H9 (cell line): ENCODE results near the gene KRTAP26-1. TPM values are rescaled to one million over a fixed set of nuclear protein-coding genes. Genes with fewer than 3 reads are reported as not detected.

Experiments used
- DNase-seq: peaks from one replicate; pipeline ENCODE4 v3.0.0-alpha.2; 2017
- H2AFZ ChIP-seq: one replicate; pipeline ENCODE4 v1.6.1; 2013; ENCODE audit warnings: mild to moderate bottlenecking, low read length, control low read depth, moderate library complexity
- H2AK5ac ChIP-seq: 2 replicates; pipeline ENCODE4 v1.6.1; 2013; ENCODE audit warnings: low read length, control low read depth, mixed read lengths; ENCODE audit not compliant: insufficient read length
- H2BK120ac ChIP-seq: one replicate; pipeline ENCODE4 v1.6.1; 2013; ENCODE audit warnings: low read depth, mild to moderate bottlenecking, low read length, control low read depth, inconsistent platforms; ENCODE audit not compliant: poor library complexity, severe bottlenecking
- H2BK12ac ChIP-seq: 2 replicates; pipeline ENCODE4 v1.6.1; 2013; ENCODE audit warnings: low read length, control low read depth, mixed read lengths, low read depth; ENCODE audit not compliant: insufficient read length
- H2BK15ac ChIP-seq: 2 replicates; pipeline ENCODE4 v1.6.1; 2013; ENCODE audit warnings: low read depth, low read length, control low read depth
- H2BK20ac ChIP-seq: one replicate; pipeline ENCODE4 v1.6.1; 2013; ENCODE audit warnings: low read depth, mild to moderate bottlenecking, low read length, control low read depth, inconsistent platforms; ENCODE audit not compliant: poor library complexity, severe bottlenecking
- H2BK5ac ChIP-seq: 2 replicates; pipeline ENCODE4 v1.6.1; 2013; ENCODE audit warnings: low read length, control low read depth, mixed read lengths; ENCODE audit not compliant: insufficient read length
- H3K14ac ChIP-seq: 2 replicates; pipeline ENCODE4 v1.6.1; 2013; ENCODE audit warnings: low read length, control low read depth; ENCODE audit not compliant: insufficient read depth
- H3K18ac ChIP-seq: 2 replicates; pipeline ENCODE4 v1.6.1; 2013; ENCODE audit warnings: low read depth, mild to moderate bottlenecking, mixed read lengths, low read length, control low read depth; ENCODE audit not compliant: insufficient read length
- H3K23ac ChIP-seq: 2 replicates; pipeline ENCODE4 v1.6.1; 2013; ENCODE audit warnings: low read length, control low read depth, mixed read lengths, low read depth; ENCODE audit not compliant: insufficient read length
- H3K23me2 ChIP-seq: 2 replicates; pipeline ENCODE4 v1.6.1; 2013; ENCODE audit warnings: low read depth, mild to moderate bottlenecking, mixed read lengths, low read length, control low read depth; ENCODE audit not compliant: insufficient read length, poor library complexity, severe bottlenecking
- H3K27ac ChIP-seq: 2 replicates; pipeline ENCODE4 v1.5.1; 2013; ENCODE audit warnings: low read length, control low read depth, mixed read lengths, low read depth; ENCODE audit not compliant: insufficient read length
- H3K27me3 ChIP-seq: 2 replicates; pipeline ENCODE4 v1.6.1; 2013; ENCODE audit warnings: low read length, control low read depth, inconsistent platforms; ENCODE audit not compliant: insufficient read depth
- H3K4ac ChIP-seq: 2 replicates; pipeline ENCODE4 v1.6.1; 2013; ENCODE audit warnings: low read depth, mild to moderate bottlenecking, control low read depth, inconsistent platforms, low read length, moderate library complexity
- H3K4me1 ChIP-seq: 2 replicates; pipeline ENCODE4 v1.6.1; 2013; ENCODE audit warnings: low read length, control low read depth, inconsistent platforms; ENCODE audit not compliant: insufficient read depth
- H3K4me2 ChIP-seq: 2 replicates; pipeline ENCODE4 v1.6.1; 2013; ENCODE audit warnings: low read length, control low read depth, mixed read lengths; ENCODE audit not compliant: insufficient read length, insufficient read depth
- H3K56ac ChIP-seq: 2 replicates; pipeline ENCODE4 v1.6.1; 2013; ENCODE audit warnings: low read depth, mild to moderate bottlenecking, mixed read lengths, low read length, control low read depth; ENCODE audit not compliant: insufficient read length
- H3K79me1 ChIP-seq: 2 replicates; pipeline ENCODE4 v1.6.1; 2013; ENCODE audit warnings: low read depth, mild to moderate bottlenecking, moderate library complexity, low read length, control low read depth, inconsistent platforms; ENCODE audit not compliant: insufficient read depth, poor library complexity, severe bottlenecking
- H3K79me2 ChIP-seq: 2 replicates; pipeline ENCODE4 v1.6.1; 2013; ENCODE audit warnings: low read length, control low read depth, inconsistent platforms; ENCODE audit not compliant: insufficient read depth
- H3K9ac ChIP-seq: 2 replicates; pipeline ENCODE4 v1.6.1; 2013; ENCODE audit warnings: low read length, control low read depth, mixed read lengths; ENCODE audit not compliant: insufficient read length; ENCODE audit errors: extremely low read depth
- H3K9me3 ChIP-seq: one replicate; pipeline ENCODE4 v1.6.1; 2013; ENCODE audit warnings: low read depth, low read length, inconsistent platforms; ENCODE audit not compliant: control insufficient read depth
- H3T11ph ChIP-seq: one replicate; pipeline ENCODE4 v1.6.1; 2013; ENCODE audit warnings: mild to moderate bottlenecking, low read length, control low read depth, inconsistent platforms
- H4K20me1 ChIP-seq: one replicate; pipeline ENCODE4 v1.6.1; 2013; ENCODE audit not compliant: control insufficient read depth, insufficient read length, insufficient read depth
- H4K5ac ChIP-seq: 2 replicates; pipeline ENCODE4 v1.6.1; 2013; ENCODE audit warnings: low read depth, mild to moderate bottlenecking, mixed read lengths, low read length, control low read depth; ENCODE audit not compliant: insufficient read length
- H4K8ac ChIP-seq: replicated peaks from 2 replicates; pipeline ENCODE4 v1.6.1; 2013; ENCODE audit warnings: low read length, control low read depth, mixed read lengths, low read depth; ENCODE audit not compliant: insufficient read length
- H4K91ac ChIP-seq: 2 replicates; pipeline ENCODE4 v1.6.1; 2013; ENCODE audit warnings: low read depth, mild to moderate bottlenecking, moderate library complexity, mixed read lengths, low read length, control low read depth; ENCODE audit not compliant: insufficient read length
- H3K27ac Mint-ChIP-seq, 3 experiments: 2 replicates in 2 of 3; 3 replicates in 1 of 3; pipeline ENCODE4 v1.8.0; 2020 to 2021; ENCODE audit warnings: mixed read lengths in 3 of 3, mild to moderate bottlenecking in 1 of 3, moderate library complexity in 1 of 3
- H3K27me3 Mint-ChIP-seq: 2 replicates; pipeline ENCODE4 v1.8.0; 2021; ENCODE audit warnings: low read depth, mild to moderate bottlenecking, moderate library complexity, mixed read lengths
- H3K36me3 Mint-ChIP-seq, 3 experiments: 2 replicates in 2 of 3; 3 replicates in 1 of 3; pipeline ENCODE4 v1.8.0; 2020 to 2021; ENCODE audit warnings: low read depth in 3 of 3, mixed read lengths in 3 of 3; ENCODE audit not compliant: insufficient read depth in 1 of 3
- H3K4me1 Mint-ChIP-seq, 2 experiments: 2 replicates each; pipeline ENCODE4 v1.8.0; 2020; ENCODE audit warnings: mixed read lengths in 2 of 2
- H3K4me3 Mint-ChIP-seq, 2 experiments: 2 replicates in 1 of 2; 3 replicates in 1 of 2; pipeline ENCODE4 v1.8.0; 2020 to 2021; ENCODE audit warnings: mild to moderate bottlenecking in 2 of 2, mixed read lengths in 2 of 2, moderate library complexity in 1 of 2
- H3K9me3 Mint-ChIP-seq, 2 experiments: 2 replicates in 1 of 2; 3 replicates in 1 of 2; pipeline ENCODE4 v1.8.0; 2020; ENCODE audit warnings: mild to moderate bottlenecking in 2 of 2, mixed read lengths in 2 of 2, moderate library complexity in 1 of 2
- CTCF ChIP-seq: fragments of 200-600 bp; sonication (generic); conservative IDR thresholded peaks from 3 replicates; pipeline ENCODE4 v1.8.0; 2021; ENCODE audit warnings: antibody characterized with exemption, mild to moderate bottlenecking
- WGBS: extraction: QIAGEN DNeasy Blood & Tissue Kit; methylation state at CpG from one replicate; pipeline ENCODE4 v1.1.7; 2013; ENCODE audit warnings: missing lambda C conversion rate, low lambda C conversion rate, mixed read lengths; ENCODE audit not compliant: insufficient read length; ENCODE audit errors: extremely low coverage; 5-methylcytosine and 5-hydroxymethylcytosine counted together
- total RNA-seq: library from RNA; stranded (reverse); gene quantifications from 2 replicates; pipeline ENCODE4 v1.2.1, GENCODE V29; 2021

Gene KRTAP26-1
- total RNA-seq, 1 experiment from 2014 or later: not detected

DNA sequence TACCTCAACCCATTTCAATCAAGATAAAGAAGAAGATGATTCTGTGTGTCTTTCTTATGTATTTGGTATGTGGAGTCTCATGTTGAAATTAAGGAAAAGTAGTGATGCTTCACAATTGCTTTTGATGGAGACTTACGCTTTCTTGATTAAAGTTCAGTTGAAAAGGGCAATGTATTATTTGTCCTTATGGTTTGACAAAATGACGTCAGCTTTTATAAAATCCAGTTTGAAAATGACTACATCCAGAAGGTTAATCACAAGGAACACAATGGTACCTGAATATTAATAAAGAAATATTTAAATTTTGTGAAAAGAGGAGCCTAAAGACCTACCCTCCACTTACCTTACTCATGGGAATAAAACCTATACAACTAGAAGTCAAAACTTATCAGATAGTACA is 4.4 kb downstream of the KRTAP26-1 start:
- Histone ChIP-seq H3K14ac (no peak overlapping the region), H2BK15ac (no peak overlapping the region), H2BK20ac (no peak overlapping the region), H2AK5ac (no peak overlapping the region), H3K56ac (no peak overlapping the region), H3K23me2 (no peaks in the 10 kb centered on the region), H3T11ph (no peak overlapping the region), H3K9me3 (no peaks in the 10 kb centered on the region), H3K18ac (no peak overlapping the region), H3K23ac (no peak overlapping the region), H2BK12ac (no peak overlapping the region), H3K4me1 (no peaks in the 10 kb centered on the region), H4K91ac (no peak overlapping the region), H3K27me3 (no peaks in the 10 kb centered on the region), H2BK5ac (no peak overlapping the region), H3K4ac (no peak overlapping the region), H4K8ac (no peak overlapping the region), H4K20me1 (no peaks in the 10 kb centered on the region), H3K79me1 (no peaks in the 10 kb centered on the region), H4K5ac (no peak overlapping the region), H3K9ac (no peak overlapping the region), H2BK120ac (no peak overlapping the region), H3K4me2 (no peak overlapping the region), H3K27ac (no peak overlapping the region), H3K79me2 (no peaks in the 10 kb centered on the region), H2AFZ (no peak overlapping the region)
- Mint-ChIP-seq H3K27me3 (peaks cover 3% of the 10 kb centered on the region; the same call in 1 of the 2 replicates), H3K4me3 (no peak overlapping the region), H3K4me1 (no peaks in the 10 kb centered on the region), H3K9me3 (no peaks in the 10 kb centered on the region), H3K27ac (no peak overlapping the region), H3K36me3 (no peaks in the 10 kb centered on the region)
- no CpG with 5 or more reads among the region's 2 CpGs for WGBS
- no peak for TF ChIP-seq CTCF
- no peak for DNase-seq
